Middle frontal gyrus (tissue), 1 donor: ENCODE measurements around the gene CHST11.
"Not testable (repeated sequence)": the region's sequence is repeated elsewhere in the genome, so short reads cannot be mapped to it uniquely, and the experiment has no call there.

ENCODE experiments used
- DNase-seq: peaks from one replicate; pipeline ENCODE4 v3.0.0-alpha.2; 2015; ENCODE audit warnings: low spot score; ENCODE audit errors: extremely low spot score

The CHST11 gene

DNA sequence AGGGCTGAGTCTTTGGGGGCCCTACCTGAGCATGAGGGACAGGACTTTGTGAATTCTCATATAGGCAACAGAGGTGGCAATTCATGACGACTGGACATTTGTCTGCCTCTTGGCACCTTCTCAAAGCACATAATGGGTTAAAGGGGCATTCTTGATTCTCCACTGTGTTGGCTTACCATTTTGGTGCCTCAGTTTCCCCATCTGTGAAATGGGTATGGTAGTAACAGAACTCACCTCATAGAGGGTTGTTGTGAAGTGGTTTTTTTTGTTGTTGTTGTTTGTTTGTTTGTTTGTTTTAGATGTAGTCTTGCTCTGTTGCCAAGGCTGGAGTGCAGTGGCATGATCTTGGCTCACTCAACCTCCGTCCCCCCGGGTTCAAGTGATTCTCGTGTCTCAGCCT is 106.0 kb downstream of the CHST11 start:
- no peak for DNase-seq

DNA sequence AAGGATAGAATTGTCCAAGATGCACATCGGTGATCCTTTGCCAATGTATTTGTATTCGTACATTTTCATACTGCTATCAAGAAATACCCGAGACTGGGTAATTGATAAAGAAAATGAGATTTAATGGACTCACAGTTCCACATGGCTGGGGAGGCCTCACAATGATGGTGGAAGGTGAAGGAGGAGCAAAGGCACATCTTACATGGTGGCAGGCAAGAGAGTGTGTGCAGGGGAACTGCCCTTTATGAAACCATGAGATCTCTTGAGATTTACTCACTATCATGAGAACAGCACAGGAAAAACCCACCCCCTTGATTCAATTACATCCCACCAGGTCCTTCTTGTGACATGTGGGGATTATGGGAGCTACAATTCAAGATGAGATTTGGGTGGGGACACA is 107.9 kb downstream of the CHST11 start:
- not testable (repeated sequence) for DNase-seq

DNA sequence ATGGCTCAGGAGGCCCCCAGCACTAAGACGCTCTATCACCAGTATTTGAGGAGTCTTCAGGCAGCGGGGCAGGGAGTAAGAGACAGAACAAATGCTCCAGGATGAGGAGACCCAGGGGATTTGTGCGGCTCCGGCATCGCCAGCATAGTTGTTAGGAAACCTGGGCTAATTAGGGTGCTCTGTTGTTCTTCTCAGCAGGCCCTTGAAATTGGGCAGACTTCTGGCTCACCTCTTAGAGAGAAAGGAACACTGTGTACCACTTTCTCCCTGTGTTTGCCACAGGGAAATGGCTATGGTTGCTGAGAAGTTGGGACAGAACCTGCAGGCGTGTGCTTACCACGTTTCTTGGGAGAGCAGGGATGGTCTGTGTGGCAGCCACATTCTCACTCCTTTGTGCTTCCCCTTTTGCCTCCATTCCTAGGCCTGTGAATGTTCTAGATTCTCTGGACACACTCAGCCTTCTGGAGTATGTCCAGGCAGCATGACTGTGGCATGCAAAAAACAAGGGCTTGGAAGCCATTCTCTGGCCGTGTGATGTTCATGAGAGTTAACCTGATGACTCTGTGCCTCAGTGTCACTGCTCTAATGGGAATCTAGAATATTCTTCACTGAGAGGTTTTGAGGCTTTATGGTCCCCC is 109.0 kb downstream of the CHST11 start:
- no peak for DNase-seq

DNA sequence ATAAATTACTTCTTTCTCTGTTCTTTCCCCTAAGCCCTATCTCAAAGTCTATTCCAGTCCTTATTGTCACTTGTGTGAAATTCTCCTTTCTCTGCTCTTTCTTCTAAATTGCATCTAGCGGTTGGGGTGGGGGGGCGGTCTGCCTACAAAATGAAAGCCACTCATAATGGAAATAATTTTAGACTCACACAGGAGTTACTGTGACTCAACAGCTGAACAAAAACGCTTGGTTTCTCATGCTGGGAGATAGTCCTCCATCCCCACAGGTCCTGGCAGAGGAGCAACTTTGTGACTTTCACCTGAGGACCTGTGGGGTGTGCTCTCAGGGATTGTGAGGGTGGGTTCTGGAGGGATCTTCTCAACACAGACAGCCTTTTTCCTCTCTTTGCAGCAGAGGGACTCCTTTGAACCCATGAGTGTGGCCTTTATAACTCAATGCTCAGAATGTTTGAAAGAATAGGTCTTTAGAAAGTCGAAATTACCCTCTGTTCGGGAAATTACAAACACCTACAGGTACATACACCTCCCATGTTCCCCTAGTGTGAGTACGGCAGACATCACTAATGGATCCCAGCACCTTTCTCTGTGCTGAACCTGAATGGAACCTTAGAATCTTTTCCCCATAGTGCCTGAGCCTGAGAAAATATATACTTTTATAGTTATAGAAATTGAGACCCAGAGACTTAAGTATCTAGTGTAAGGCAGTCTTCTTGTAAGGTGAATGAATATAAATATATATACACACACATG is 109.7 kb downstream of the CHST11 start:
- no peak for DNase-seq

DNA sequence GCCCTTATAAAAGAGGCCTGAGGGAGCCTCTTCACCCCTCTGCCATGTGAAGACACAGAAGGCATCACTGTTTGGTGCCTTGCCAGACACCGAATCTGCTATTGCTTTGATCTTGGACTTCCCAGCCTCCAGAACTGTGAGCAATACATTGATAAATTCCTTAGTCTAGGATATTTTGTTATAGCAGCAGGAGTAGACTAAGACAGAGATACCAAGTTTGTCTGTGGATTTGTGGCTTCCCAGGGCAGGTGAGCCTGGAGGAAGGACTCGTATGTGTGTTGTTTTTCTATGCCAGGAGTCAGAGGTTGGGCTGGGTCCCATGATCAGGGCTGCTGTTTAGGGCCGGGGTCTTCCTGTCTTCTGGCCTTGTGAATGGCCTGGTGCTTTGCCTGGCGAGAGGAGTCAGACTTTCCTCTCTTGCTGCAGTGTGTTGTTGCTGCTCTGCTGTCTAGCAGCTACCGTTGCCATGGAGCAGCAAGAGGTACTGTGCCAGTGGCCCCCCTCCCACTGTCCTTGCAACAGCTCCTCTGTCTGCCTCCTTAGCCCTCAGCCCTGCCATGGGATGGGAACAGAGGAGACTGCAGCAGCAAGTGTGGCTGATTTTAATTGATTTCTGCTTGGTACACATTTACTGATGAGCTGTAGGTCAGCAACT is 111.2 kb downstream of the CHST11 start:
- DNase-seq: no peak

DNA sequence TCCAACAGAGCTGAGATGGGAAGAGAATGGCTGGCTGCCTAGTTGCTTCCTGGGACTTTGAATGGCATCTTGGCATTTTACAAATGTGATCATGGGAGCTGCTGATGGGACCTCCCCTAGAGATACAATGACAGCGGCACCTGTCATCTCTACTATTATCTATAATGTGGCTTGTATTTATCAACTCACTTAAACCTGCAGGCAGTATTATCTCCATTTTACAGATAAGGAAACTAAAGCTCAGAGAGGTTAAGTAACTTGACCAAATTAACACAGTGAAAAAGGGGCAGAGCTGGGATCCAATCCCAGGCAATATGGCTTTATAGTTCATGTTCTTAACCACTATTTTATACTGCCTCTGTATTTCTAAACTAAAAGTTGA is 111.7 kb downstream of the CHST11 start:
- no peak for DNase-seq

DNA sequence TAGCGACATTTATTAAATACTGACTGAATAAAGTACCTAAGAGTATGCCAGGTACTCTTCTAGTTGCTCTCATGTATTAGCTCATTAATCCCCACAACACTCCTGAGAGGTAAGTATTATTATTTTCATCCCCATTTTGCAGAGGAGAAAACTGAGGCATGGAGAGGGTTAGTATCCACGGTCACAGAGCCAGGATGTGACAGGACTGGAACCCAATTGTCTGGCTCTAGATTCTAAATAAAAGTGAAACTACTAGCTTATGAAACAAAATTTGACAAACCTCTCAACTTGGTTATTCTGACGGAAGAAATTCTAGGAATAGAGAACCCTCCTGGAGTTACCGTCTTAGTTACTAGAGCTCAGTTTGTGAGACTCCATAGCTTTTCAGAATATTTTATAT is 112.2 kb downstream of the CHST11 start:
- no peak for DNase-seq

DNA sequence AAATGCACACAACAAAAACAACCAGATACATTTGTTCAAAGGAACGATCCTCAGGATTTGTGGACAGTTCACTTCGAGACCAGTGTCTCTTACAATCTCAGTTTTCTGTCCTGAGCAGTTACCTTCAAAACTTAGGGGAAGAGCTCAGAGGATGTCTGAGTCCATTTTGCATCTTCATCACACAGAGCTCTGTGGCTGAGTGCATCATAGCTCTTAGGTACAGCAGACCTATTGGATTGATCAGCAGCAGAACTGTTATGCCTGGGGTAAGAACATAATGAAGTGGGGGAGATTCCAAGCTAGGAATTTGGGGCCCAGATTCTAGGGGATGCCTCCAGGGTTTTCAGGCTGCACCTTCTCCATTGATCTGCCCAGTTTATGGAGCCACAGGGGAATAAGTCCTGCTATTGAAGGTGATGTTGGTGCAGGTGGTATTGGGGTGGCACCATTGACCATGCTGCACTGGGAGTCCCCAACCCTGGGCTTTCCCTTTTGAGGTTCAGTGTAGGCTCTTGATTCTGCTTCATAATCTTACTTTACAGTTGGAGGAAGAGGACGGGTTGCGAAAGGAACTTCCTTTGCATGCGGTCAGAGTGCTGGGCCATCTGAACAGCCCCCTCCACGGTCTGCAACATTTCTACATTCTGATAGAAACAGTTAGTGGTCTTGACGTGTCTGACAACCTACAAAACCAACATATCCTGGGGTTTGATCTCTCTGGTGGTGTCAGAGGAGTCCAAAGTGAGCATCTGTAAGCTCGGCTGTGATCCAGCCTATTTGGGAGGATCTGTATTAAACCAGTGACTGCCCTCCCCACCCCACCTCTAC is 112.8 kb downstream of the CHST11 start:
- no peak for DNase-seq

DNA sequence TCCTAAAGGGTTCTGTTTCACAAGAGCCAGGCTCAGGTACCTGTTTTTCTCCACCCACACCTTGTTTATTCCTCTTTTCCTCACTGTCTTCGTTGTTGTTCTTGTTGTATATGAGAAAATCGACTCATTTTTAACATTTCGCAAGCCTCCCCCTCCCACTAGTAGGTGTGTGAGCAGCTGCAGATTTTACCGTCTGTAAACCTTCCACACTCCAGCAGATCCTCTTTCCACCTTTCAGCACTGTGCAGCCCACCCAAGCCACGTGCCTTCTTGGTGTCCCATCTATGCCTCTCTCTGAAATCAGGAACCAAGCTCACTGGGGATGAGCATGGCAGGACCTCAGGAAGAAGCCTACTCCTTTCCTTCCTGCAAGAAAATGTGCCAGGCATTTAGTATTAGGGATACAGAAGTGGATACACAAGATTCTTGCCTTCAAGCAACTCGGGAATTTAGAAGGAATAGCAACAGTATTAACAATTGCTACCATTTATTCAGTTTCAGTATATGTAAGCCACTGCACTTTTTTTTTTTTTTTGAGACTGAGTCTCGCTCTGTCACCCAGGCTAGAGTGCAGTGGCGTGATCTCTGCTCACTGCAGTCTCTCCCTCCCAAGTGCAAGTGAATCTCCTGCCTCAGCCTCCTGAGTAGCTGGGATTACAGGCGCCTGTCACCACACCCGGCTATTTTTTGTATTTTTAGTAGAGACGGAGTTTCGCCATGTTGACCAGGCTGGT is 113.6 kb downstream of the CHST11 start:
- DNase-seq: no peak

DNA sequence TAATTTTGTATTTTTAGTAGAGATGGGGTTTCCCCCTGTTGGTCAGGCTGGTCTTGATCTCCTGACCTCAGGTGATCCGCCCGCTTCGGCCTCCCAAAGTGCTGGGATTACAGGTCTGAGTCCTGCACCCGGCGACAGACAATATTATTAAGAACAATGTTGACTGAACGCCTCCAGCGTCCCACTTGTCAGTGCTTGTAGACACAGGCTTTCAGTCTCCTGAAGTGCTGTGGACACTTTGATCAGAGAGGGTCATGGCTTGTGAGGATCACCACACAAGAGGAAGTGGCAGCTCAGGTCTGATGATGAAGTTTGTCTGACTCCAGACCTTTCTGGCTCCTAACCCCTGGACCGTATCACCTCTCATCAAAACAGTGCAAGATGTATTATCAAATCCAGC is 114.6 kb downstream of the CHST11 start:
- DNase-seq: no peak

DNA sequence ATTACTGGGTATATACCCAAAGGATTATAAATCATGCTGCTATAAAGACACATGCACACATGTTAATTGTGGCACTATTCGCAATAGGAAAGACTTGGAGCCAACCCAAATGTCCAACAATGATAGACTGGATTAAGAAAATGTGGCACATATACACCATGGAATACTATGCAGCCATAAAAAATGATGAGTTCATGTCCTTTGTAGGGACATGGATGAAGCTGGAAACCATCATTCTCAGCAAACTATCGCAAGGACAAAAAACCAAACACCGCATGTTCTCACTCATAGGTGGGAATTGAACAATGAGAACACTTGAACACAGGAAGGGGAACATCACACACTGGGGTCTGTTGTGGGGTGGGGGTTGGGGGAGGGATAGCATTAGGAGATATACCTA is 117.6 kb downstream of the CHST11 start:
- not testable (repeated sequence) for DNase-seq

DNA sequence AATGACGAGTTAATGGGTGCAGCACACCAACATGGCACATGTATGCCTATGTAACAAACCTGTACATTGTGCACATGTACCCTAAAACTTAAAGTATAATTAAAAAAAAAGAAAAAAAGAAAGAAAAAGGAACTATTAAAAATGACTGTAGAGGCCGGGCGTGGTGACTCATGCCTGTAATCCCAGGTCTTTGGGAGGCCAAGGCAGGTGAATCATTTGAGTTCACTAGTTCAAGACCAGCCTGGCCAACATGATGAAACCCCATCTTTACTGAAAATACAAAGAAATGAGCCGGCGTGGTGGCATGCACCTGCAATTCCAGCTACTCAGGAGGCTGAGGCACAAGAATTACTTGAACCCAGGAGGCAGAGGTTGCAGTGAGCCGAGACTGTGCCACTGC is 118.0 kb downstream of the CHST11 start:
- not testable (repeated sequence) for DNase-seq

DNA sequence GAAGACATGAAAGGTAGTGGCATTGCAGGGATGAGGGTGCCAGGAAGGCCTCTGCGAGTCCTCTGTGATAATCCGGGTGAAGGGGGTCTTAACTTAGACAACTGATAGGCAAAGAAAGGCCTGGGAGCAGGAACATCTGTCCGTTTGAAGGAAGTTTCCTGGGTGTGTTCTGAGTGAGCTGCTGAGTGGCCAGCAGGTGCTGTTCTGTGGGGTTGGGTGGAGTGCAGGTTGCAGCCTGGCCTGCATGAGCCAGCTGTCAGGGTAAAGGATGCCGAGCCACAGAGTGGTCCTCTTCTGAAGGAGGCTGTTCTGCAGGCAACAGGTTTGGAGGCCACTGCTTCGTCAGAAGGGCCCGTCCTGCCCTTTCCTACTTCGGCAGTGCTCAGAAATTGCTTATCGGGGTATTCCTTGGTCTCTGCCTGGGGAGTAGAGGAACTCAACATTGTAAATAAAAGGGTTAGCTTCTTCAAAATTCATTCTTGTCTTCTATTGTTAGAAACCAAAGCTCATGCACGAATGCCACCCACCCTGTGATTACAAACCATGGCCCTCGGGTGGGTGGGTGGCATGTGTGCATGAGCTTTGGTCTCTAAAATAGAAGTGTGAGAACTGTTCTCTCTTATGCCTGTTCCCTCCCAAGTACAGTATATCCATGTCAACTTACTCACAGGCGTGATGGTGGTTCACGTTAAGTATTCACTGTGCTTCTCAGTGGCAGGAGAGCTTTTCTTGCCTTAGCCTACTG is 118.9 kb downstream of the CHST11 start:
- no peak for DNase-seq

DNA sequence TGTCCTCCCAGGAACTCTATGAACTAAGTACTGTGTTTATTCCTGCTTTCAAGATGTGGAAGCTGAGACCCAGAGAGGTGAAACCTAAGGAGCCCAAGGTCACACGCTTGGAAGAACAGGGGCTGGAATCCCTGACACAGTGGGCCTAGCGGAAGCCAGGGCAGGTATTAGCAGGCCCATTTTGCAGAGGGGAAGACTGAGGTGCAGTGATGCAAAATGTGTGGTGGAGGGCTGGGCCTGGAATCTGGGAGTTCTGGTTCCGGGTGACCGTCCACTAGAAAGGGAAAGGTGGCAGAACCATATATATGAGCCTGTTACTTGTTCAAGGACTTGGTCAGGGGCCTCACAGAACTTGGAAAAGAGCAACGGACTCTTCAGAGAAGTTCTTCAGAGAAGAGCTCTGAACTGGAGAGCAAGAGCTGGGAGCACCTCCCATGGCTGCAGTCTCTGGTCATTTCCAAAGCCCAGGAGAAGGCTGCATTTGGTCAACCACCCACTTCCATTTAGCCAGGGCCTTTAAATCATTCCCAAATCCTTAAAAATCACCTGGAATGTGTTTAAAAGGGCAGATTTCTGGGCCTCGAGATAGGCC is 119.5 kb downstream of the CHST11 start:
- DNase-seq: no peak

DNA sequence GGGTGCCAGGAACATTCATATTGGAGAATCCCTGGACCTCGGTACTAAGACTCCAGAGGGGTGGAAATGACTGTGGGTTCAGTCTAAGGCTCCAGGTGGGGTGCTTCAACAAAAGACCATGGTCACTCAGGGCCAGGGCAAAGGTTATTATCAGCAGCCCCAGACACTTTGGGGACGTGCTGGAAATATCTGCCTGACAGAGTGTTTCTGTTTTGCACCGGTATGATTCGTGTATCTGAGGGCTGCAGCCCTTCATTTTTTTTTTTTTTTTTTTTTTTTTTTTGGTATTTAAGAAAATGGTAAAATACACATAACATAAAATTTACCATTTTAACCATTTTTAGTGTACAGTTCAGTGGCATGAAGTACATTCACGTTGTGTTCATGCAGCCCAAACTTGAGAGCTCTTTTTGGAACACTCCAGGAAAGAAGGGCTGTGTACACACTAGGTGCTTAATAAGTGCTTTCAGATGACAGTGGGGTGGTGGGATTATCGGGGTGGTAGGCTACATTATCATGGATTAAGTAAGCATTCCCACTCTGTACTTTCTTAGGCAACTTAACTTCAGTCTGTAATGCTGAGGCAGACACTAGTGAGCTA is 120.3 kb downstream of the CHST11 start:
- no peak for DNase-seq

DNA sequence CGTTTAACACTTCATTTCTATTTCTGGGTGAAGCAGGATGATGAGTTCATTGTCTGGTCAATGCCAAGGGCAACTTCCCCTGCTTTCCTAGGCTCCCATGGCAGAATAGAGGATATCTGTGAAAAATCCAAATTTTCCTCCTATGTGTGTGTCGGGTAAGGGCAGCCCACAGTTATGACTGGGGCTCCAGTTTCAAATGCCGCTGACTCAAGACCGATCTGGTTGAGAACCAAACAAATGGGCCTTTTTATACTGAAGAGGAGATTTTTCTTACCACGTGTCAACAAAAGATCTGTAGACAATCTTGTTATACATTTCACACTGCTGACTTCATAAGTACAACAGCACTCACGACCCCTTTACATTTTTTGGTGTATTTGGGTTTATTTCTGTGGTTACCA is 120.8 kb downstream of the CHST11 start:
- DNase-seq: no peak

DNA sequence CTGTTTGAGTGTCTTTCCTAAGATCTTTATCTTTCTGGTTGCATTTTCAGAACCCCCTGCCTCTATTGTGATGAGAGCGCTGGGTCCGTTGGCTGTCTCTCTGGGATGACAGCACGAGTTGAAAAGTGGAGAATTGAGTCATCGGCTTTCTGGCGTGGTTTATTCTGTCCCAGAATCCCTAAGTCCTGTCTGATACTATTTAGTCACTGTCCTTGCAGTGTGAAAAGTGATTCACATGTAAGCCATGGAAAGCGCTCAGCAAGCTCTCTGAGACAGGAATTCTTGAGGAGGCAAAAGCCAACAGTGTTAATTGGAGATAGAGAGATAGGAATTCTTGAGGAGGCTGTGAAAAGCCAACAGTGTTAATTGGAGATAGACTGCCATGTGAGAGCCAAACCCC is 121.7 kb downstream of the CHST11 start:
- DNase-seq: no peak

DNA sequence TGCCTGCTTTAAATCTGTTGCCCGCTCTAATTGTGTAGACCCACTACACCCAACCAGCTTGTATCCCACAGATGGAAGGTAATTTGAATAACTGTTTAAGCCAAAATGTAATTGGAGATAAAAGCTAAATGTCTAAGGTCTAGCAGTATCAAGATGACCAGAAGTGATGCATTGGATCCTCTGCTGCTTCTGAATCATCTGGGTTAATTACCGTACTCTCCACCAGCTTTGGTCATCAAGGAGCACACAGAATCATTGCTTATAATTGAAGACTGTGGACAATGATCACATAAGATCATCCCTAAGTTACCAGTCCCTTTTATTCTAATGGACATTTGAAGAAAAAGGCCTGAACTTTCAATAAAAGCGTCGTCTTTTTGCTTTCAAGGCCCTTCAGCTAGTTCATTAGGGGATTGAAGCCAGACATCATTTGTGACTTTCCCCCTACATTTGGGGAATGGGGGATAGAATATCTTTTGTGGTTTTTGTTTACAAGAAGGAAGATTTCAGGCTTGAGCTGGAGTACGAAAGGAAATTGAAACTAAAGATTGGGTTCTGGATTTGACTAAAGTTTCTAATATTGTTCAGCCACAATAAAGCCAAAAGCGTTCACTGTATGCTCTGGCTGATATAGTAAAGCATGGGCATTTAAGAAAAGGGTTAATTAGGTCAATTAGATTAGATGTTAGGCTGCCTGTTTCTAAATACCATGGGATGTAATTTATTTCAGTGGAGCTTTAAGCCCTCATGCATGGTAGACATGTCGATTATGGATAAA is 123.2 kb downstream of the CHST11 start:
- no peak for DNase-seq

DNA sequence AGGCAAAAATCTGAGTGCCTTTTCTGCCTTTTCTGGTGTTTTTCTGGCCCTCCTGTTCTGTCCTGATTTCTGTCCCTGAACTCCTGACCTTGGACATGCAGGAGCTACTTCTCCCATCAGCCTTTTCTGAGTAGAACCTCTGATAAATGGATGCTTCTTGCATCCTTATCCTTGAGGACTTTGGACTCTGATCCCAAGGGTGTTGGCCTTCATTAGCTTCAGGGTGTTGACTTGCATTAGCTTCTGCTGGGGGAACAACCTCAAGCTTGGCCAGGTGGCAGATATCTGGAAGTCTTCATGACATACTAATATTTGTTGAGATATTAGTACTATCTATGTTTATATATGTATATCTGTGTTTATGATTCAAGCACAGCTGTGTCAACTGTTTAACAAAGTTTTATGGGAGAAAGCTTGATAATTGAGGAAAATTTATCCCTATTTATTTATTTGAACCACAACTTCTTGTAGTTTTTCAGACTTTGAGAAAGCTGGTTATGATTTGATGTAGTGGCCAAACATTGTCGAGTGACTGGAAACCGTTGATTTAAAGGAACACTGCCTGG is 124.3 kb downstream of the CHST11 start:
- DNase-seq: no peak
